K562 (cell line): ENCODE results near the gene FMNL1. TPM values are rescaled to one million over a fixed set of nuclear protein-coding genes. Genes with fewer than 3 reads are reported as not detected.

Experiments
- ARID1B ChIP-seq: fragments of 450-650 bp; IDR thresholded peaks from 2 replicates; pipeline ENCODE4 v1.6.1; 2016; ENCODE audit warnings: antibody characterized with exemption, mild to moderate bottlenecking, inconsistent platforms
- BHLHE40 ChIP-seq: IDR thresholded peaks from 2 replicates; pipeline ENCODE4 v1.6.1; 2011; ENCODE audit warnings: low read length, improper control_type of control experiment
- BRD4 ChIP-seq: fragments of 200-600 bp; sonication (generic); IDR thresholded peaks from 2 replicates; pipeline ENCODE4 v1.6.1; 2017; ENCODE audit warnings: inconsistent platforms
- CCNT2 ChIP-seq: IDR thresholded peaks from 2 replicates; pipeline ENCODE4 v1.6.1; 2011; ENCODE audit warnings: borderline replicate concordance, low read depth, mild to moderate bottlenecking, moderate library complexity, mixed read lengths, low read length; ENCODE audit not compliant: insufficient read length; ENCODE audit errors: extremely low read depth
- ELF1 ChIP-seq: fragments of 200-800 bp; sonication (Bioruptor generic); IDR thresholded peaks from 2 replicates; pipeline ENCODE4 v1.6.1; 2016; ENCODE audit warnings: missing genetic modification characterization, missing compliant biosample characterization
- LCOR ChIP-seq: sonication (generic); formaldehyde crosslinking; IDR thresholded peaks from 2 replicates; pipeline ENCODE4 v1.8.0; 2022; ENCODE audit warnings: mild to moderate bottlenecking, missing genetic modification reagents
- MCM3 ChIP-seq: fragments of 450-650 bp; IDR thresholded peaks from 2 replicates; pipeline ENCODE4 v1.6.1; 2016
- REST ChIP-seq, 2 experiments: fragments of 450-650 bp; formaldehyde crosslinking in 1 of 2; IDR thresholded peaks; 2 replicates each; pipeline versions ENCODE4 v1.4.0 to v1.6.1; 2014 to 2020; ENCODE audit warnings: mild to moderate bottlenecking in 2 of 2, borderline replicate concordance in 1 of 2, low read depth in 1 of 2
- SLC30A9 ChIP-seq: fragments of 250-450 bp; sonication (Bioruptor Pico); IDR thresholded peaks from 2 replicates; pipeline ENCODE4 v1.8.0; 2022; ENCODE audit warnings: mild to moderate bottlenecking, moderate library complexity
- TCF15 ChIP-seq: fragments of 250-450 bp; sonication (Bioruptor Pico); IDR thresholded peaks from 2 replicates; pipeline ENCODE4 v1.8.0; 2022; ENCODE audit warnings: moderate library complexity, mild to moderate bottlenecking, inconsistent platforms
- ZBED1 ChIP-seq: IDR thresholded peaks from 2 replicates; pipeline ENCODE4 v1.6.1; 2014
- ZHX1 ChIP-seq: fragments of 150-350 bp; conservative IDR thresholded peaks from 2 replicates; pipeline ENCODE4 v1.6.1; 2014; ENCODE audit warnings: low read length
- ZNF398 ChIP-seq: fragments of 250-450 bp; sonication (Bioruptor Pico); IDR thresholded peaks from 2 replicates; pipeline ENCODE4 v1.8.0; 2021; ENCODE audit warnings: moderate library complexity, mild to moderate bottlenecking, inconsistent platforms
- ZNF431 ChIP-seq: sonication (generic); formaldehyde crosslinking; IDR thresholded peaks from 2 replicates; pipeline ENCODE4 v1.8.0; 2022; ENCODE audit warnings: mild to moderate bottlenecking, missing genetic modification reagents
- ZSCAN29 ChIP-seq: fragments of 450-650 bp; IDR thresholded peaks from 2 replicates; pipeline ENCODE4 v1.6.1; 2017
- polyA plus RNA-seq, 8 experiments: library from polyadenylated mRNA; depleted of rRNA in 4 of 8; stranded (reverse) in 5 of 8; unstranded in 3 of 8; fragments of >200 nt; fragmentation: Nextera tagmentation in 2 of 8; fragmentation: Illumina TruSeq in 1 of 8; extraction: Ambion mirVana in 2 of 8; extraction: Trizol in 1 of 8; gene quantifications; 2 replicates each; pipeline versions ENCODE4 v1.2.1 to v1.2.3, GENCODE V29; 2011 to 2014; ENCODE audit warnings: inconsistent platforms in 1 of 8, missing spikeins in 1 of 8
- total RNA-seq, 7 experiments: library from RNA; depleted of rRNA in 6 of 7; stranded (reverse); fragments of >200 nt in 6 of 7; fragmentation: Illumina TruSeq in 2 of 7; extraction: Trizol in 2 of 7; gene quantifications; 2 replicates each; pipeline versions ENCODE4 v1.2.1 to v1.2.3, GENCODE V29; 2011 to 2021; ENCODE audit warnings: low replicate concordance in 1 of 7

The FMNL1 gene
- total and polyA plus RNA-seq, 9 of the 15 experiments (the other 6 are each of a cell fraction or from before 2014, with no cell fraction given): 0.70 to 36.6 (median 7.7) TPM

- TF ChIP-seq REST (IDR thresholded peaks at IDR 0.05; ENCODE audit: borderline replicate concordance): peak; percentile 95
- peak; percentile 60; the same call in 1 of the 2 replicates for TF ChIP-seq REST (CRISPR knock-in tag; IDR thresholded peaks at IDR 0.05; ENCODE audit: low read depth)
- TF ChIP-seq ZBED1: no peak
- TF ChIP-seq TCF15 (CRISPR knock-in tag): no peak
- TF ChIP-seq ZHX1: peak; percentile 35
- peak; percentile 43 for TF ChIP-seq CCNT2
- no peak for TF ChIP-seq SLC30A9 (CRISPR knock-in tag)
- no peak for TF ChIP-seq BRD4
- TF ChIP-seq BHLHE40: peak; percentile 49; the same call in 1 of the 2 replicates
- TF ChIP-seq ARID1B: peak; percentile 19
- peak; percentile 68 for TF ChIP-seq LCOR (CRISPR knock-in tag)
- peak; percentile 14; the same call in 1 of the 2 replicates for TF ChIP-seq ZSCAN29
- TF ChIP-seq MCM3: no peak
- TF ChIP-seq ELF1 (tag): no peak
- TF ChIP-seq ZNF431: no peak
- TF ChIP-seq ZNF398 (CRISPR knock-in tag): no peak
Measured at GRCh38 chr17:45197555-45198334, 23.9 kb upstream of the FMNL1 start (continued).
